A549 (cell line): Measurements from ENCODE around the gene OR52B2.

Experiments used
- ATOH8 ChIP-seq: fragments of 250-450 bp; sonication (Bioruptor Pico); IDR thresholded peaks from 2 replicates; pipeline ENCODE4 v1.5.0; 2020; ENCODE audit warnings: low read depth, mild to moderate bottlenecking, moderate library complexity
- ELK1 ChIP-seq: fragments of 150-350 bp; IDR thresholded peaks from 2 replicates; pipeline ENCODE4 v1.6.1; 2014; ENCODE audit warnings: low read depth, mild to moderate bottlenecking, low read length
- MAFK ChIP-seq: fragments of 450-650 bp; IDR thresholded peaks from 2 replicates; pipeline ENCODE4 v1.6.1; 2014; ENCODE audit not compliant: partially characterized antibody
- MYC ChIP-seq: IDR thresholded peaks from 2 replicates; pipeline ENCODE4 v1.6.1; 2012; ENCODE audit warnings: mild to moderate bottlenecking, inconsistent platforms, low read length, improper control_type of control experiment, borderline replicate concordance
- NFE2L2 ChIP-seq: fragments of 150-350 bp; conservative IDR thresholded peaks from 2 replicates; pipeline ENCODE4 v1.6.1; 2014; ENCODE audit warnings: low read length
- POLR2A ChIP-seq: IDR thresholded peaks from 2 replicates; pipeline ENCODE4 v1.6.1; 2012; ENCODE audit warnings: mild to moderate bottlenecking, low read length
- REST ChIP-seq: fragments of 200-600 bp; sonication (generic); IDR thresholded peaks from 2 replicates; pipeline ENCODE4 v1.6.1; 2016; ENCODE audit warnings: antibody characterized with exemption, mild to moderate bottlenecking, moderate library complexity
- RNF2 ChIP-seq: fragments of 200-600 bp; sonication (generic); IDR thresholded peaks from 2 replicates; pipeline ENCODE4 v1.6.1; 2016; ENCODE audit warnings: low read depth, mild to moderate bottlenecking, antibody characterized with exemption, moderate library complexity, borderline replicate concordance
- SMC3 ChIP-seq: fragments of >200 bp; sonication (Bioruptor Twin); formaldehyde crosslinking; IDR thresholded peaks from 3 replicates; pipeline ENCODE4 v1.6.1; 2018; ENCODE audit warnings: inconsistent platforms
- ZNF302 ChIP-seq: fragments of 250-450 bp; sonication (Bioruptor Pico); IDR thresholded peaks from 2 replicates; pipeline ENCODE4 v1.9.0; 2021; ENCODE audit warnings: inconsistent platforms, mild to moderate bottlenecking, moderate library complexity
- TF ChIP-seq, protein P1 (sequence below): fragments of >200 bp; sonication (Bioruptor Twin); formaldehyde crosslinking; IDR thresholded peaks from 3 replicates; pipeline ENCODE4 v1.5.1; 2016
- TF ChIP-seq, protein P2 (sequence below): fragments of 250-450 bp; sonication (Bioruptor Pico); IDR thresholded peaks from 2 replicates; pipeline ENCODE4 v1.5.0; 2021; ENCODE audit warnings: mild to moderate bottlenecking, moderate library complexity, borderline replicate concordance
- TF ChIP-seq, protein P3 (sequence below): IDR thresholded peaks from 2 replicates; pipeline ENCODE4 v1.6.1; 2012
- TF ChIP-seq, protein P4 (sequence below): fragments of >200 bp; sonication (Bioruptor Twin); formaldehyde crosslinking; IDR thresholded peaks from 2 replicates; pipeline ENCODE4 v1.6.1; 2016

- TF ChIP-seq ELK1 (no peak), POLR2A (no peak), NFE2L2 (no peak), SMC3 (no peak), MYC (no peak), ATOH8 (CRISPR knock-in tag) (no peak), RNF2 (no peak), ZNF302 (CRISPR knock-in tag) (no peak), REST (no peak), MAFK (no peak)
- TF ChIP-seq, protein P1, sequence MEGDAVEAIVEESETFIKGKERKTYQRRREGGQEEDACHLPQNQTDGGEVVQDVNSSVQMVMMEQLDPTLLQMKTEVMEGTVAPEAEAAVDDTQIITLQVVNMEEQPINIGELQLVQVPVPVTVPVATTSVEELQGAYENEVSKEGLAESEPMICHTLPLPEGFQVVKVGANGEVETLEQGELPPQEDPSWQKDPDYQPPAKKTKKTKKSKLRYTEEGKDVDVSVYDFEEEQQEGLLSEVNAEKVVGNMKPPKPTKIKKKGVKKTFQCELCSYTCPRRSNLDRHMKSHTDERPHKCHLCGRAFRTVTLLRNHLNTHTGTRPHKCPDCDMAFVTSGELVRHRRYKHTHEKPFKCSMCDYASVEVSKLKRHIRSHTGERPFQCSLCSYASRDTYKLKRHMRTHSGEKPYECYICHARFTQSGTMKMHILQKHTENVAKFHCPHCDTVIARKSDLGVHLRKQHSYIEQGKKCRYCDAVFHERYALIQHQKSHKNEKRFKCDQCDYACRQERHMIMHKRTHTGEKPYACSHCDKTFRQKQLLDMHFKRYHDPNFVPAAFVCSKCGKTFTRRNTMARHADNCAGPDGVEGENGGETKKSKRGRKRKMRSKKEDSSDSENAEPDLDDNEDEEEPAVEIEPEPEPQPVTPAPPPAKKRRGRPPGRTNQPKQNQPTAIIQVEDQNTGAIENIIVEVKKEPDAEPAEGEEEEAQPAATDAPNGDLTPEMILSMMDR = no peak
- TF ChIP-seq, protein P2, sequence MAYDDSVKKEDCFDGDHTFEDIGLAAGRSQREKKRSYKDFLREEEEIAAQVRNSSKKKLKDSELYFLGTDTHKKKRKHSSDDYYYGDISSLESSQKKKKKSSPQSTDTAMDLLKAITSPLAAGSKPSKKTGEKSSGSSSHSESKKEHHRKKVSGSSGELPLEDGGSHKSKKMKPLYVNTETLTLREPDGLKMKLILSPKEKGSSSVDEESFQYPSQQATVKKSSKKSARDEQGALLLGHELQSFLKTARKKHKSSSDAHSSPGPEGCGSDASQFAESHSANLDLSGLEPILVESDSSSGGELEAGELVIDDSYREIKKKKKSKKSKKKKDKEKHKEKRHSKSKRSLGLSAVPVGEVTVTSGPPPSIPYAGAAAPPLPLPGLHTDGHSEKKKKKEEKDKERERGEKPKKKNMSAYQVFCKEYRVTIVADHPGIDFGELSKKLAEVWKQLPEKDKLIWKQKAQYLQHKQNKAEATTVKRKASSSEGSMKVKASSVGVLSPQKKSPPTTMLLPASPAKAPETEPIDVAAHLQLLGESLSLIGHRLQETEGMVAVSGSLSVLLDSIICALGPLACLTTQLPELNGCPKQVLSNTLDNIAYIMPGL (CRISPR knock-in tag) = no peak
- TF ChIP-seq, protein P3, sequence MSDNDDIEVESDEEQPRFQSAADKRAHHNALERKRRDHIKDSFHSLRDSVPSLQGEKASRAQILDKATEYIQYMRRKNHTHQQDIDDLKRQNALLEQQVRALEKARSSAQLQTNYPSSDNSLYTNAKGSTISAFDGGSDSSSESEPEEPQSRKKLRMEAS = no peak
- TF ChIP-seq, protein P4, sequence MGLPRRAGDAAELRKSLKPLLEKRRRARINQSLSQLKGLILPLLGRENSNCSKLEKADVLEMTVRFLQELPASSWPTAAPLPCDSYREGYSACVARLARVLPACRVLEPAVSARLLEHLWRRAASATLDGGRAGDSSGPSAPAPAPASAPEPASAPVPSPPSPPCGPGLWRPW = no peak
Observed at GRCh38 chr11:6194065-6194581, 24.0 kb upstream of the OR52B2 start.
